Mesothelial cell of epicardium (in vitro differentiated cells): ENCODE measurements around the gene CFAP20DC. TPM values are rescaled to one million over a fixed set of nuclear protein-coding genes. Genes with fewer than 3 reads are reported as not detected.
"Not testable (repeated sequence)": the region's sequence is repeated elsewhere in the genome, so short reads cannot be mapped to it uniquely, and the experiment has no call there.

Experiments
- DNase-seq, 2 experiments: peaks; one replicate each; pipeline ENCODE4 v3.0.0; 2021; ENCODE audit warnings: low spot score in 2 of 2; ENCODE audit not compliant: unreplicated experiment in 2 of 2
- H3K27ac Mint-ChIP-seq: 2 replicates; pipeline ENCODE4 v1.8.0; 2021; ENCODE audit warnings: mixed read lengths
- H3K27me3 Mint-ChIP-seq: 2 replicates; pipeline ENCODE4 v1.8.0; 2021; ENCODE audit warnings: low read depth, mixed read lengths
- H3K36me3 Mint-ChIP-seq: 2 replicates; pipeline ENCODE4 v1.8.0; 2021; ENCODE audit warnings: mixed read lengths
- H3K4me1 Mint-ChIP-seq: 2 replicates; pipeline ENCODE4 v1.8.0; 2021; ENCODE audit warnings: mixed read lengths
- H3K4me3 Mint-ChIP-seq: 2 replicates; pipeline ENCODE4 v1.8.0; 2021; ENCODE audit warnings: mild to moderate bottlenecking, moderate library complexity, mixed read lengths
- H3K9me3 Mint-ChIP-seq: 2 replicates; pipeline ENCODE4 v1.8.0; 2021; ENCODE audit warnings: mixed read lengths
- CTCF ChIP-seq: fragments of 200-600 bp; sonication (generic); IDR thresholded peaks from one replicate; pipeline ENCODE4 v1.5.0; 2021; ENCODE audit warnings: antibody characterized with exemption; ENCODE audit not compliant: unreplicated experiment
- total RNA-seq: library from RNA; stranded (reverse); gene quantifications from 3 replicates; pipeline ENCODE4 v1.2.1, GENCODE V29; 2021

The CFAP20DC gene
- total RNA-seq, 1 donor from 2014 or later, result 5.4 TPM

GRCh38 chr3:58979840-58980239 is 70.0 kb downstream of the CFAP20DC start:
- no peaks in the 10 kb centered on the region for H3K36me3 Mint-ChIP-seq
- H3K4me1 Mint-ChIP-seq, result no peaks in the 10 kb centered on the region
- TF ChIP-seq CTCF, result no peak
- H3K27ac Mint-ChIP-seq, result no peak overlapping the region
- no peak for DNase-seq
- no peaks in the 10 kb centered on the region for H3K9me3 Mint-ChIP-seq
- no peaks in the 10 kb centered on the region for H3K27me3 Mint-ChIP-seq
- H3K4me3 Mint-ChIP-seq, result no peak overlapping the region

GRCh38 chr3:58973796-58974195 is 76.0 kb downstream of the CFAP20DC start:
- no peak for DNase-seq
- no peak overlapping the region for H3K4me3 Mint-ChIP-seq
- TF ChIP-seq CTCF, result no peak
- H3K27ac Mint-ChIP-seq, result no peak overlapping the region
- peaks cover 2% of the 10 kb centered on the region for H3K9me3 Mint-ChIP-seq
- no peaks in the 10 kb centered on the region for H3K4me1 Mint-ChIP-seq
- peaks cover 4% of the 10 kb centered on the region for H3K27me3 Mint-ChIP-seq
- H3K36me3 Mint-ChIP-seq, result no peaks in the 10 kb centered on the region

GRCh38 chr3:58967866-58968265 is 82.0 kb downstream of the CFAP20DC start:
- not testable (repeated sequence) for H3K4me1 Mint-ChIP-seq

GRCh38 chr3:58965865-58966264 is 84.0 kb downstream of the CFAP20DC start:
- no peaks in the 10 kb centered on the region for H3K4me1 Mint-ChIP-seq
- DNase-seq, result no peak
- no peak overlapping the region for H3K4me3 Mint-ChIP-seq
- no peak overlapping the region for H3K27ac Mint-ChIP-seq
- H3K9me3 Mint-ChIP-seq, result peaks cover 21% of the 10 kb centered on the region
- no peaks in the 10 kb centered on the region for H3K27me3 Mint-ChIP-seq
- TF ChIP-seq CTCF, result no peak
- H3K36me3 Mint-ChIP-seq, result peaks cover under 1% of the 10 kb centered on the region

More at GRCh38 chr3:58967866-58968265, 82.0 kb downstream of the CFAP20DC start:
- not testable (repeated sequence) for H3K27ac Mint-ChIP-seq, H3K36me3 Mint-ChIP-seq, H3K4me3 Mint-ChIP-seq, DNase-seq, H3K27me3 Mint-ChIP-seq
- peaks cover 15% of the 10 kb centered on the region for H3K9me3 Mint-ChIP-seq

- no peak for TF ChIP-seq CTCF
- H3K27ac Mint-ChIP-seq, result no peak overlapping the region
- H3K4me1 Mint-ChIP-seq, result no peaks in the 10 kb centered on the region
- H3K27me3 Mint-ChIP-seq, result no peaks in the 10 kb centered on the region
- H3K36me3 Mint-ChIP-seq, result peaks cover 2% of the 10 kb centered on the region
- H3K9me3 Mint-ChIP-seq, result peaks cover 23% of the 10 kb centered on the region
- DNase-seq, result no peak
- no peak overlapping the region for H3K4me3 Mint-ChIP-seq
These were observed 85.8 kb downstream of the CFAP20DC start for GRCh38 chr3:58963928-58964503.

GRCh38 chr3:58962816-58963215 is 87.0 kb downstream of the CFAP20DC start:
- H3K4me3 Mint-ChIP-seq, result no peak overlapping the region
- no peak for DNase-seq
- H3K36me3 Mint-ChIP-seq, result peaks cover 2% of the 10 kb centered on the region
- H3K4me1 Mint-ChIP-seq, result no peaks in the 10 kb centered on the region
- H3K27me3 Mint-ChIP-seq, result no peaks in the 10 kb centered on the region
- TF ChIP-seq CTCF, result no peak
- peaks cover 15% of the 10 kb centered on the region for H3K9me3 Mint-ChIP-seq
- no peak overlapping the region for H3K27ac Mint-ChIP-seq
